Ecto neural progenitor cell (in vitro differentiated cells): ENCODE results near the gene CBFA2T2.
A peak's percentile ranks its signal among the peaks of the same experiment; 100 is the strongest.
"Not testable (repeated sequence)": the region's sequence is repeated elsewhere in the genome, so short reads cannot be mapped to it uniquely, and the experiment has no call there.

Experiments
- DNase-seq: peaks from one replicate; pipeline ENCODE4 v3.0.0-alpha.2; 2018; ENCODE audit warnings: low spot score

The CBFA2T2 gene

GRCh38 chr20:33549229-33549999 is 59.5 kb downstream of the CBFA2T2 start:
- no peak for DNase-seq

- DNase-seq, result no peak
Observed at GRCh38 chr20:33551778-33552177, 61.9 kb downstream of the CBFA2T2 start.

GRCh38 chr20:33552519-33552918 is 62.6 kb downstream of the CBFA2T2 start:
- no peak for DNase-seq

GRCh38 chr20:33553516-33553915 is 63.6 kb downstream of the CBFA2T2 start:
- no peak for DNase-seq

GRCh38 chr20:33554914-33555420 is 65.1 kb downstream of the CBFA2T2 start:
- no peak for DNase-seq

- no peak for DNase-seq
Observed at GRCh38 chr20:33555755-33556154, 65.9 kb downstream of the CBFA2T2 start.

GRCh38 chr20:33556246-33556645 is 66.3 kb downstream of the CBFA2T2 start:
- DNase-seq, result no peak

- DNase-seq, result no peak
Observed at GRCh38 chr20:33558348-33559144, 68.7 kb downstream of the CBFA2T2 start.

GRCh38 chr20:33559212-33559611 is 69.3 kb downstream of the CBFA2T2 start:
- DNase-seq, result no peak

GRCh38 chr20:33560026-33560425 is 70.1 kb downstream of the CBFA2T2 start:
- DNase-seq, result no peak

GRCh38 chr20:33561053-33561452 is 71.2 kb downstream of the CBFA2T2 start:
- not testable (repeated sequence) for DNase-seq

GRCh38 chr20:33561692-33562601 is 72.1 kb downstream of the CBFA2T2 start:
- DNase-seq, result no peak

- no peak for DNase-seq
Observed at GRCh38 chr20:33563788-33564187, 73.9 kb downstream of the CBFA2T2 start.

- no peak for DNase-seq
Observed at GRCh38 chr20:33566781-33567603, 77.1 kb downstream of the CBFA2T2 start.

GRCh38 chr20:33567949-33568348 is 78.1 kb downstream of the CBFA2T2 start:
- DNase-seq, result no peak

GRCh38 chr20:33568378-33568777 is 78.5 kb downstream of the CBFA2T2 start:
- peak; percentile 69 for DNase-seq

- DNase-seq, result no peak
Observed at GRCh38 chr20:33568868-33569801, 79.2 kb downstream of the CBFA2T2 start.

- no peak for DNase-seq
Observed at GRCh38 chr20:33569802-33570391, 80.0 kb downstream of the CBFA2T2 start.

- no peak for DNase-seq
Observed at GRCh38 chr20:33570743-33571142, 80.8 kb downstream of the CBFA2T2 start.

- DNase-seq, result not testable (repeated sequence)
Observed at GRCh38 chr20:33573268-33573667, 83.4 kb downstream of the CBFA2T2 start.
